GM19238 (cell line): ENCODE results near the gene SPTAN1.
"Not testable (repeated sequence)": the region's sequence is repeated elsewhere in the genome, so short reads cannot be mapped to it uniquely, and the experiment has no call there.

Experiments
- DNase-seq: peaks from one replicate; pipeline ENCODE4 v3.0.0; 2011; ENCODE audit warnings: low spot score; ENCODE audit not compliant: insufficient read length

SPTAN1 gene

DNA sequence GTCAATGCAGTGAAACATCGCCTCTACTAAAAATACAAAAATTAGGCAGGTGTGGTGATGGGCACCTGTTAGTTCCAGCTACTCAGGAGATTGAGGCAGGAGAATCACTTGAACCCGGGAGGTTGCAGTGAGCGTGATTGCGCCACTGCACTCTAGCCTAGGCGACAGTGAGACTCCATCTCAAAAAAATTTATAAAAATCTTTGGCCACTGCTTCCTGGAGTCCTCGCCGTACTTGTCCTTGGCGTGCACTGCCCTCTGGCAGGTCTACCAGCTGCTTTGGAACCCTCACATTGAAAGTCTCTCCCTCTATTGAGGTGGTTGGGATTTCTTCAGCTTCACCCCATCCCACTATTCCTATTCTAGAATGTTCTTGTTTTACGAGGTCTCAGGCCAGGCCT is 79.2 kb downstream of the SPTAN1 start:
- DNase-seq: no peak

DNA sequence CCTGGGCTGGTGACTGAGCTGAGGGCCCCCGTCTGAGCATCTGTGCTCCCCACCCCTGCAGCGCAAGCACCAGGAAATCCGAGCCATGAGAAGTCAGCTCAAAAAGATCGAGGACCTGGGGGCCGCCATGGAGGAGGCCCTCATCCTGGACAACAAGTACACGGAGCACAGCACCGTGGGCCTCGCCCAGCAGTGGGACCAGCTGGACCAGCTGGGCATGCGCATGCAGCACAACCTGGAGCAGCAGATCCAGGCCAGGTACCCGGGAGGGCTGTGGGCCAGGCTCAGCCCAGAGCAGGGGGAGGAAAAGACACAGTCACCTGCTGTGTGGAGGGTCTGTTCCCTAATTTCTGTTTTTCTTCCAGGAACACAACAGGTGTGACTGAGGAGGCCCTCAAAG is 79.7 kb downstream of the SPTAN1 start:
- no peak for DNase-seq

DNA sequence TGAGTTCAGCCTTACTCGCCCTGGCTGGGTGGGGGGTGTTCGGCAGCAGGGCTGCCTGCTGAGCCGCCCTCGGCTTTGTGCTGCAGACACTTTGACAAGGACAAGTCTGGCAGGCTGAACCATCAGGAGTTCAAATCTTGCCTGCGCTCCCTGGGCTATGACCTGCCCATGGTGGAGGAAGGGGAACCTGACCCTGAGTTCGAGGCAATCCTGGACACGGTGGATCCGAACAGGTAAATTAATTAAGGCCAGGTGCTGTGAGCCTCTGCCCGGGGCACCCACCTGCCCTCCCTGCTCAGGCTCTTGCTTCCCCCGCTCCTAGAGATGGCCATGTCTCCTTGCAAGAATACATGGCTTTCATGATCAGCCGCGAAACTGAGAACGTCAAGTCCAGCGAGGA is 80.1 kb downstream of the SPTAN1 start:
- DNase-seq: no peak

DNA sequence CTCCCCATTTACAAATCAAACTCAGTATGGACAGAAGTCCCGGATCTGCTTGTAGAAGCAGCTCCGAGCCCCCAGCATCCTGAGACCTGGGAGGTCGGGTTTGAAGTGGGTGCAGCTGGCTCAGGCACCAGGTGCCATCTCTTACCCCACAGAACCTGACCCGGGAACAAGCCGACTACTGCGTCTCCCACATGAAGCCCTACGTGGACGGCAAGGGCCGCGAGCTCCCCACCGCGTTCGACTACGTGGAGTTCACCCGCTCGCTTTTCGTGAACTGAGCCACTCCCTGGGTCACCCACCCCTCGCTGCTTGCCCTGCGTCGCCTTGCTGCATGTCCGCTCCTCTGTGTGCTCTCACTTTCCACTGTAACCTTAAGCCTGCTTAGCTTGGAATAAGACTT is 80.7 kb downstream of the SPTAN1 start:
- no peak for DNase-seq

DNA sequence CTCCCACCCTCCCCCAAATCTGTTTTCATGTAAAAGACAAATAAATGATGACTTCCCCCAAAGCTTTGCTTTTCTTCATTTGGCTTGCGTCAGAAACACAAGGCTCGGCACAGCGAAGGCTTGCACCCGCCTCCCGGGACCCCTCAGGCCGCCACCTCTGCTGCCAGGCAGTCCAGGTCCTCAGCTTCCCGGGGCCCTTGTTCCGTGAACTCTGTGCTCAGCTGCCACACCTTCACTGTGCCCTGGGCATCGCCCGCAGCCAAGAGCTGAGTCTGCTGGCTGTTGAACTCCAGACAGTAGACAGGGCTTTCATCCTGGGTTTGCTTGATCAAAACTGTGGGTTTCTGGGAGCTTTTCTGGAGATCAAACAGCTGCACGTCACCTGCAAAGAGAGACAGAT is 81.2 kb downstream of the SPTAN1 start:
- DNase-seq: no peak

DNA sequence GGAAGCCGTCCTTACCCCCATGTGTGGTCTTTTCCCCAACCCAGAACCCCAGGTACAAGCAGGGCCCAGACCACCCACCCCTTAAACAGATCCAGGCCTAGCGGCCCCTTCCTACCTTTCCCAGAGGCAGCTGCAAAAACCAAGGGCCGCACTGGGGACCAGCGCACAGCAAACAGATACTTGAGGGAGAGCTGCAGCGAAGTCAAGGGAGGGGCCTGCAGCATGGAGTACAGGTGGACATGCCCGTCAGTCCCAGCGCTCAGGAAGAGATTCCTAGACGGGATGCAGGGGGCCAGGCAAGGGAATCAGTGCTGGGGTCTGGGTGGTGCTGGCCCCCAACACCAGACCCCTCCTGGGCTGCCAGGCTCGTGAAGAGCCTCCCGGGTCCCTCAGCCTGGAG is 81.7 kb downstream of the SPTAN1 start:
- DNase-seq: no peak

DNA sequence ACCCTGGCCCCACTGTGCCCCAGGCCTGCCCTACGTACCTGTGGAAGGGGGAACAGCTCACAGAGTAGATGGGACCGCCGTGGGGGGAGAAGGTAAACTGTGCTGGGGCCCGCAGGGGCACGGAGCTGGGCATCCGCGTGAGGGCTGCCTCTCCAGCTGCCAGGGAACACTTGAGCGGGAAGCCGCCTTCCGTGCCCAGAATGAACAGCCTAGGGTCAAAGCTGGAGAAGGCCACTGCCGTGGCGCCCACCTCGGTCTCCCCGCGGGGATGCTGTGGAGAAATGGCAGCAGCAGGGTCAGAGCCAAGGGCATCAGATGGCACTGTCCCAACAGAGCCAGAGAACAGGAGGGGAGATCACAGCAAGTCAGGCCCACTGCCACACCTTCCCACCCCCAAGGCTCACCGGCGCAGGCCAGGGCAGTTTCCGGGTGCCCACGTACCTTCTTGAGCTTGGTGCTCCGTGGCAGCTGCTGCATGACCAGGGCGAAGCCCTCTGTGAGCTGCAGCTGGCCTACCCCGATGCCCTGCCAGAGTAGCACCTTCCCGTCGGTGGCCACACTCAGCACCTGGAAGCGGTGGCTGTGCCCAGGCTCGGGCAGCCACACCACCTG is 82.4 kb downstream of the SPTAN1 start:
- DNase-seq: no peak

DNA sequence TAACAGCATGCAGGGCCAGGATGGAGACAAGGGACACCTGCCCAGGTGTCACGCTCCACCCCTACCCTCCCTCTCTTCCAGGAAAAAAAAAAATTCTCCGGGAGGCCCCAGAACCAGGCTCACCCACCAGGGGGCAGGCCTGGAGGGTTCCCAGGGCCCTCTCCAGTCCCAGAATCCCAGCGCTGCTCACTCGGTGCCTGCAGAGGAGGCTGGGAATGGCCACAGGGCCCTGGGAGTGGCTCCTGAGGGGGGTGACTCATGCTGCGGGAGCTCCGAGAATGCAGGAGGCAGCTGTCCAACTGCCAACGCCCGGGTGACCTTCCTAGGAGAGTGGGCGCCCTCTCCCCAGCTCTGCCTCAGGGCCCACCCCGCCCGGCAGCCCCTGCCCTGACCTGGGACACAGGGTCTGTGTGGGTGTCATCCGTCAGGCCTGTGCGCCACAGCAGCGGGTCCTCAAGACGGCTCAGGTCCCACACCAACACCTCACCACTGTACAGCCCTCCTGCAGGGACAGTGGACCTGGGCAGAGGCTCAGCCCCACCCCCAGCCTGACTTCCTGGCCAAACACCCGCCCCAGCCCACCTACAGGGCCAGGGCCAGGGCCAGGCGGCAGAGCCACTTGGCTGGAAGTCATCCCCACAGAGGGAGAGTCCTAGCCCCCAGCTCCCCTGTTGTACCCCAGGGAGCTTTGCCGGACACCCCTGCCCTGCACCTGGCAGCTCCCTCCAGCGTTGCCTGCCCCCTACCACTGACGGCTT is 83.1 kb downstream of the SPTAN1 start:
- DNase-seq: no peak

DNA sequence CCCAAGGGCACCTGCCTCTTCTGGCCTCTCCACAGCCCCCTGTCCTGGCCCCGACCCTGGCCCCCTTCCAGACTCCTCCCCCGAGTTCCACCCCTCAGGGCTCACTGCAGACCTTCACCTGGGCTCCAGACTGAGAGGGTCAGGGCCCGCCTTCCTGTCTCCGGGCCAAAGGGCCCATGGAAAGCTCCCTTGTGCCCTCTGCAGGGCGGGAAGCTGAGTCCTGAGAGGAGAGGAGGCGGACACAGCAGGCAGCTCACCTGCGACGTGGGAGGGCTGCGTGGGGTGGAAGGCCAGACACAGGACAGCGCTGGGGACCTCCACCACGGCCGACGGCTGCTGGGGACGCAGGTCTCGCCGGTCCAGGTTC is 83.6 kb downstream of the SPTAN1 start:
- no peak for DNase-seq

DNA sequence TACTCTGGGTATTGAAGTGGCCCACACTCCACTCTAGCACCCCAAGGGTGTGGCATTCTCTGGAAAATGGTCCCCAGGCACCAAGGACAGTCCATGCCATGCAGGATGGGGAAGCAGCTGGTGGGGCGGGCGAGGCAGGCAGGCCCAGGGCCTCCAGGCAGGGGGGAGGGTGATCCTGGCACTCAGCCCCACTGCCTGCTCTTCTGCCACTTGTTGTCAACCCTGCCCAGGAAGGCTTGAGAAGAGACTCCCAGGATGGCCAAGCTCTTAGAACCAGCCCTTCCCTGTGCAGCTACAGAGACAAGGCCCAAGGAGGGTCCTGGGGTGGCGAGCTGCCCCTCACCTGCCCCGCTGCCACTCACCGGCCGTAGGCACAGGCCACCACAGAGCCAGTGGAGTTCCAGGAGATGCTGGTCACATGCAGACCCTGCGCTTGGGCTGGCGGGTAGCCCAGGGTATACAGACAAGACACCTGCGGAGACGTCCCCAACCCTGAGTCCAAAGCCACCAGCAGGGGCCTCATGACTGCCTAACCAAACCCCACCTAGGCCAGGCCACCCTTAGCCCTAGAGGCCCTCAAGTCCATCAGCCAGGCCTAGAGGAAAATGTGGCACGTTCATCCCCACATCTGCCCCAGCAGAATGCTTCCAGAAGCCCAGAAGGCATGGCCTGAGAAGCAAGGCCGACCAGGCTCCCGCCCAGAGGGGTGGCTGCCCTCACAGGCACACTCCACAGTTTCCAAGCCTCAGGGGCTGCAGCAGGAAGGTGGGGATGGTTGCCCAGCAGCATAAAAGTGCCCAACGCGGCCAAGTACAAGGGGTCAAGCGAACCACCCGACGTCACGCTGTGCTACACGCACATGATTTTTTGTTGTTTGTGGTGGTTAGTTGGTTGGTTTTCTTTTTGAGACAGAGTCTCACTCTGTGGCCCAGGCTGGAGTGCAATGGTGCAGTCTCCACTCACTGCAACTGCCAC is 84.5 kb downstream of the SPTAN1 start:
- DNase-seq: no peak

DNA sequence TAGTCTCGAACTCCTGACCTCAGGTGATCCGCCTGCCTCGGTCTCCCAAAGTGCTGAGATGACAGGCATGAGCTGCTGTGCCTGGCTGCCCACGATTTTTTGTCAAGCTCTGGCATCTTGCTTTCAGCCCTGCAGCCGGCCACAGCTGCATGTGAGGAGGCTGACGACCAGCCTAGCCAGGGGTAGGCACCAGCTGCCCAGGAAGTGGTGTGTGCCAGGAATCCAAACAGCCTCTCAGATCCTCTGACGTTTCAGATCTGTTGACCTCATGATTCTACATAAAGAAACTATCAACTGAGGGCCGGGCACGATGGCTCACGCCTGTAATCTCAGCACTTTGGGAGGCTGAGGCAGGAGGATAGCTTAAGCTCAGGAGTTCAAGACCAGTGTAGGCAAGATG is 85.3 kb downstream of the SPTAN1 start:
- DNase-seq: no peak

DNA sequence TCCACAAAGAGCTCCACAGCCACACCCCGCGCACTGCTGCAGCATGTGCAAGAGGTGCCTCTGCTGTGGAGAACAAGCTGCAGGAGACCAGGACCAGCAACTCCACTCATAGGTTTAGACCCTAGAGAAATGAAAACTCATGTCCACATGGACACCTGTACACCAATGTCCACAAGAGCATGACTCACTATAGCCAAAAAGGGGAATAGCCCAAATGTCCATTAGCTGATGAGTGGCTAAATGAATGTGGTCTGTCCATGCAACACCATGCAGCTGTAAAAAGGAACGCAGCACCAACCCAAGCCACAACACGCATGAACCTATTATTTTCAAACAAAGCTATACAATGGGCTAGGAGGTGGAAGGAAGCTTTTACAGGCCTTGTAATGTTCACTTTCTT is 86.2 kb downstream of the SPTAN1 start:
- DNase-seq: no peak

DNA sequence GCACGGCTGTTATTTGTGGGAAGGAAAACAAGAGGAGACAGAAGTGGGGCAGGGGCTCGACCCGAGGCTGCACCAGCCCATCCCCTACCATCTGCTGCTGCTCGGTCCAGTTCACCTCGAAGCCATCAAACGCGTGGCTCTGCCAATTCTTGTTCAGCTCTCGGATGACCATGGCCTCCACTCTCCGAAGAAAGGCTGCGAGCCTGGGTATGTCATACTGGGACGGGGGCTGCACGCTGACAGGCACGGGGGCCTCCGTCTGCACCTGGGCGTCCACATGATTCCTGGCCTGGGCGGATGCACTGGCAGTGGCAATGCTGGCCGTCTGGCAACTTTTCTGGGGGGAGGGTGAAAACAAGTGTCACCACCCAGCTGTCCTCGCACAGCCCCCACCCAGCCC is 88.2 kb downstream of the SPTAN1 start:
- no peak for DNase-seq

DNA sequence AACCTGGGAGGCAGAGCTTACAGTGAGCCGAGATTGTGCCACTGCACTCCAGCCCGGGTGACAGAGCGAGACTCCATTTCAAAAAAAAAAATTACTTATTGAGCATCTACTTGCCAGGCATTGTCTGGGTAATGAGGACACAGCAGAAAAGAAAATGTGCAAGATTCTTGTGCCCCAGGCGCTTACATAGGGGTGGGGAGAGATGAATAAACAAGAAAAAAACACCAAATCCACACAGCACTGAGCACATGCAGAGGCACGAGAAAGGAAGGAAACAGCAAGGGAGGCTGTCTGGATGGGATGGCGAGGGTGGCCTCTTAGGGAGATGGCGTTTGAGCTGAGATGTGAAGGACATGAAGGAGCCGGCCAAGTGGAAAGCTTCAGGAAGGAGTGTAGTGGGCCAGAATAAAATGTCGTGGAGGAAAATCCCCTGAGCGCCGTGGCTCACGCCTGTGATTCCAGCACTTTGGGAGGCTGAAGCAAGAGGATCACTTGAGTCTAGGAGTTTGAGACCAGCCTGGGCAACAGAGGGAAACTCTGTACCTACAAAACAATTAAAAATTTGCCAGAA is 90.4 kb downstream of the SPTAN1 start:
- no peak for DNase-seq

DNA sequence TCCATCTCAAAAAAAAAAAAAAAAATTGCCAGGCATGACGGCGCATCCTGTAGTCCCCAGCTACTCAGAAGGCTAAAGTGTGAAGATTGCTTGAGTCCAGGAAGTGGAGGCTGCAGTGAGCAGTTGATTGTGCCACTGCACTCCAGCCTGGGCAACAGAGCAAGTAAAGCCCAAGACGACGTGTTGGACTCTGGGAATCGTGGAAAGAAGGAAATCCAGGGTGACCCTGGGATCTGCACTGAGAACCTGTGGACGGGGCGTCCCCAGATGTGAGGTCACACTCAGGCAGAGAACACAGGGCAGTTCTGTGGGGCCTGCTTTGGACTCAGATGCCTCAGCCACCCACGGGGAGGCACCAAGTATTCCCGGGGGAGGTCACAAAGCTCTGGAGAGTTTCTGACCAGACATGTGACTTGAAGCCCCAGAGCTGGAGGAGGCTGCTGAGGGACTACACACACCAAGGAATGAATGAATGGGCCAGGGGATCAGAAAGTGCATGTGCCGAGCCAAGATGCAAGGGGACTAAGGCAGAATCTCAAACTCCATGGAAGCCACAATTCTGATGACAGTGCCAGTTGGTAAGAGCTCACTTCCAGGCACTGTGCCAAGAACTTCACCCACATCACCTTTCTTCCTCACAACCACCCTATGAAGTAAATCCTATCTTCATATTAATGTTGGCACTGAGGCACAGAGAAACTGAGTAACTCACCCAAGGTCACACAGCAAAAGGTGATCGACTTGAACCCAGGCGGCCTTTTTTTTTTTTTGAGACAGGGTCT is 91.3 kb downstream of the SPTAN1 start:
- peak; percentile 70 for DNase-seq

DNA sequence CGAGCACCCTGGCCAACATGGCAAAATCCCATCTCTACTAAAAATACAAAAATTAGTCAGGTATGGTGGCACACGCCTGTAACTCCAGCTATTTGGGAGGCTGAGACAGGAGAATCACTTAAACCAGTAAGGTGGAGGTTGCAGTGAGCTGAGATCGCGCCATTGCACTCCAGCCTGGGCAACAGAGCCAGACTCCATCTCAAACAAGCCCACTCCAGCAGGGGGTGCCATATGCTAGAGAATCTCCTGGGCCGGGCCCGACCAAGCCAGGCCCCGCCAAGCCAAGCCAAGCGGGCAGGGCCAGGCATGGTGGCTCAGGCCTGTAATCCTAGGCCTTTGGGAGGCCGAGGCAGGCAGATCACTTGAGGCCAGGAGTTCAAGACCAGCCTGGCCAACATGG is 95.8 kb downstream of the SPTAN1 start:
- DNase-seq: not testable (repeated sequence)

DNA sequence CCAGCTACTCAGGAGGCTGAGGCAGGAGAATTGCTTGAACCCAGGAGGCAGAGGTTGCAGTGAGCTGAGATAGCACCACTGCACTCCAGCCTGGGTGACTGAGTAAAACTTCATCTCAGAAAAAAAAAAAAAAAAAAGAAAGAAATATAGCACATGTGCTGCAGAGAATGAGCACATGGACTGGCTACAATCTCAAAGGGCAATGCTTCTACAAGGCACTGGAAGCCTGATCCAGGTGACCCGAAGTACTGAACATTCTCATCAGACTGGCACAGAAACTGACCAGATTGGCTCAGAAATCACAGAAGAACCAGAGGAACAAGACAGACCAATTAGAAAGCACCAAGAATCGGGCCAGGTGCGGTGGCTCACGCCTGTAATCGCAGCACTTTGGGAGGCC is 99.4 kb downstream of the SPTAN1 start:
- no peak for DNase-seq

DNA sequence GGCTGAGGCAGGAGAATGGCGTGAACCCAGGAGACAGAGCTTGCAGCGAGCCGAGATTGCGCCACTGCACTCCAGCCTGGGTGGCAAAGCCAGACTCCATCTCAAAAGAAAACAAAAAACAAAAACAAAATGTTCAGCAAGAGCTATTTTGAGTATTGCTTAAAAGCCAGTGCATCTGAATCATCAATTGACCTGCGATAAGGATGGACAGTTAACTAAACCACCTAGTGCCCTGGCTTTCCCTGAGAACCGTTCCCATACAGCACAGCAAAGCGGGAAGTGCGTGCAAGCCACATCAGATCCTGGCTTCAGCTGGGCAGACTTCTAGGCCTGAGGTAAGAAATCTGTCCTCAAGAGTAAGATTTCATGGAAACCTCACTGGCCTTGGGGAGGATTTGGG is 101.5 kb downstream of the SPTAN1 start:
- DNase-seq: no peak

DNA sequence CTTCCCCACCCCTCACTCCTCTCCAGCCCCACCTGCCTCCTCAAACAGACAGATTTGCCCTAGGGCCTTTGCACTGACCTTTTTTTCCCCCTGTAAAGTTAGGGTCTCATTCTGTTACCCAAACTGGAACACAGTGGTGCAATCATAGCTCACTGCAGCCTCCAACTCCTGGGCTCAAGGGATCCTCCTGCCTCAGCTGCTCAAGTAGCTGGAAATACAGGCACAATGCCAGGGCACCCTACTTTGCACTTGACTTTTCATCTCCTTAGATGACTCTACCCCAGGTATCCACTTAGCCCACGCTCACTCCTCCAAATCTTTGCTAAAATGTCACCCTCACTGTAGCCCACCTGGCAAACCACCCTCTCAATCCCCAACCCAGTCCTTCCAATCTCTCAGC is 102.1 kb downstream of the SPTAN1 start:
- no peak for DNase-seq

DNA sequence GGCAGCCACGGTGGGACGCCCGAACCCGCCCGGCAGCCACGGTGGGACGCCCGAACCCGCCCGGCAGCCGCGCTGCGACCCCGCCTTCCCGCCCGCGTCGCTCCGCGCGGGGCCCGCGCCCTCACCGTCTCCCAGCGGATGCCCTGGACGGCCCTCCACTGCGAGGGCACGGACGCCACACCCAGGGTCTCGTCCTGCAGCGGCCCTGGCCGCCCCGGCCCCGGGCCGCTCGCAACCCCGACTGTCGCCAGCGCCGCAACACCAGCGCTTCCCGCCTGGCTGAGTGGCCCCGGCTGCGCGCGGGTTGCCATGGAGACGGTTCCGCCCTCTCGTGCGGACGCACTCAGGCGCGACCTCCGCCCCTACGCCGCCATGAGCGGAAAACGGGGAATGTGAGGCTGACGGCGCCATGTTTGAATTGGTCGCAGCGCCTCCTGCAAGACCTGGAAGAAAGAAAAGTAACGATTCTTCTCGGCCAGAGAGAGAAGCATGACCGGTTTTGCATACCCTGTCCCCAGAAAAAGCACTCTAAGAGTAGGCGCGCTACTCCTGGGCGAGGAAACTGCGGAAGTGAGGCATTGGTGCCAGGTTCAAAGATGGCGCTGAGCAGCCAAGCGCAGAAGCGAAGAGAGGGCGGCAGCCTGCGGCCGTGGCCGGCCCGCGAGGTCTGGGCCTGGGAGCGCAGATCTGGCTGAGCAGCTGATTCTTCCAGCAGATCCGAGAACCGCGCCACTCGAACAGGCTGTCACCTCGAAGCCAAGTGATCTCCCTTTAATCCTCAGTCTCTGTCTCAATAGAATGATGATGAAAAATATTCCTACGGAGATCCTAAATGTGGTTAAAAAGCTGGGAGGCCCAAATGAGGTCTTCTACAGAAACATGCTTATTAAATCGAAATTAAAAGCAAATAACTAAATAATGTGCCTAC is 104.3 kb downstream of the SPTAN1 start, which contains the start of gene DYNC2I2:
TSS of gene DYNC2I2 (minus strand) at position 432 of the 928 bp plus-strand sequence. CDS start at position 311, 121 bp downstream.
- DNase-seq: peak; percentile 83
